ENCODE data around the gene ADGRG6.

- no peak for TF ChIP-seq POLR2AphosphoS5 (IDR thresholded peaks at IDR 0.05; ENCODE audit: low read depth, low read length)
- TF ChIP-seq, protein P1, sequence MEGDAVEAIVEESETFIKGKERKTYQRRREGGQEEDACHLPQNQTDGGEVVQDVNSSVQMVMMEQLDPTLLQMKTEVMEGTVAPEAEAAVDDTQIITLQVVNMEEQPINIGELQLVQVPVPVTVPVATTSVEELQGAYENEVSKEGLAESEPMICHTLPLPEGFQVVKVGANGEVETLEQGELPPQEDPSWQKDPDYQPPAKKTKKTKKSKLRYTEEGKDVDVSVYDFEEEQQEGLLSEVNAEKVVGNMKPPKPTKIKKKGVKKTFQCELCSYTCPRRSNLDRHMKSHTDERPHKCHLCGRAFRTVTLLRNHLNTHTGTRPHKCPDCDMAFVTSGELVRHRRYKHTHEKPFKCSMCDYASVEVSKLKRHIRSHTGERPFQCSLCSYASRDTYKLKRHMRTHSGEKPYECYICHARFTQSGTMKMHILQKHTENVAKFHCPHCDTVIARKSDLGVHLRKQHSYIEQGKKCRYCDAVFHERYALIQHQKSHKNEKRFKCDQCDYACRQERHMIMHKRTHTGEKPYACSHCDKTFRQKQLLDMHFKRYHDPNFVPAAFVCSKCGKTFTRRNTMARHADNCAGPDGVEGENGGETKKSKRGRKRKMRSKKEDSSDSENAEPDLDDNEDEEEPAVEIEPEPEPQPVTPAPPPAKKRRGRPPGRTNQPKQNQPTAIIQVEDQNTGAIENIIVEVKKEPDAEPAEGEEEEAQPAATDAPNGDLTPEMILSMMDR (IDR thresholded peaks at IDR 0.05): no peak
- no peak for TF ChIP-seq SIN3A (IDR thresholded peaks at IDR 0.05; ENCODE audit: borderline replicate concordance, insufficient read depth, low read depth, low read length)
- TF ChIP-seq REST (IDR thresholded peaks at IDR 0.05; ENCODE audit: insufficient read depth in 1 of 2, low read depth in 2 of 2, low read length in 1 of 2): no peak
- no peak for TF ChIP-seq TCF7L2 (IDR thresholded peaks at IDR 0.05; ENCODE audit: low read depth, low read length)
Measured at GRCh38 chr6:142443532-142443931, 141.7 kb downstream of the ADGRG6 start.
